ENCODE results near the gene DMKN.
A peak's percentile ranks its signal among the peaks of the same experiment; 100 is the strongest.

The DMKN gene

DNA sequence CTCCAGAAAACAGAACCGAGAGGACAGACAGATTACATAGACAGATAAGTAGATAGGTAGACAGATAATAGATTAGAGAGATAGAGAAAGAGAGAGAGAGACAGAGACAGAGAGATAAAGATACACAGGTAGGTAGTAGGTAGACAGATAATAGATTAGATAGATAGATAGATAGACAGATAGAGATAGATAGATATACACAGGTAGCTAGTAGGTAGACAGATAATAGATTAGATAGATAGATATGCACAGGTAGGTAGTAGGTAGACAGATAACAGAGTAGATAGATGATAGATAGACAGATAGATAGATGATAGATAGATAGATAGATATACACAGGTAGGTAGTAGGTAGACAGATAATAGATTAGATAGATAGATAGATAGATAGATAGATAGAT is 55.3 kb downstream of the DMKN start (continued):
- TF ChIP-seq, protein P1, sequence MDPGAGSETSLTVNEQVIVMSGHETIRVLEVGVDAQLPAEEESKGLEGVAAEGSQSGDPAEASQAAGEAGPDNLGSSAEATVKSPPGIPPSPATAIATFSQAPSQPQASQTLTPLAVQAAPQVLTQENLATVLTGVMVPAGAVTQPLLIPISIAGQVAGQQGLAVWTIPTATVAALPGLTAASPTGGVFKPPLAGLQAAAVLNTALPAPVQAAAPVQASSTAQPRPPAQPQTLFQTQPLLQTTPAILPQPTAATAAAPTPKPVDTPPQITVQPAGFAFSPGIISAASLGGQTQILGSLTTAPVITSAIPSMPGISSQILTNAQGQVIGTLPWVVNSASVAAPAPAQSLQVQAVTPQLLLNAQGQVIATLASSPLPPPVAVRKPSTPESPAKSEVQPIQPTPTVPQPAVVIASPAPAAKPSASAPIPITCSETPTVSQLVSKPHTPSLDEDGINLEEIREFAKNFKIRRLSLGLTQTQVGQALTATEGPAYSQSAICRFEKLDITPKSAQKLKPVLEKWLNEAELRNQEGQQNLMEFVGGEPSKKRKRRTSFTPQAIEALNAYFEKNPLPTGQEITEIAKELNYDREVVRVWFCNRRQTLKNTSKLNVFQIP (CRISPR knock-in tag; IDR thresholded peaks at IDR 0.05; ENCODE audit: borderline replicate concordance, low read depth) = no peak
- TF ChIP-seq ZC3H10 (CRISPR knock-in tag; IDR thresholded peaks at IDR 0.05) = no peak

DNA sequence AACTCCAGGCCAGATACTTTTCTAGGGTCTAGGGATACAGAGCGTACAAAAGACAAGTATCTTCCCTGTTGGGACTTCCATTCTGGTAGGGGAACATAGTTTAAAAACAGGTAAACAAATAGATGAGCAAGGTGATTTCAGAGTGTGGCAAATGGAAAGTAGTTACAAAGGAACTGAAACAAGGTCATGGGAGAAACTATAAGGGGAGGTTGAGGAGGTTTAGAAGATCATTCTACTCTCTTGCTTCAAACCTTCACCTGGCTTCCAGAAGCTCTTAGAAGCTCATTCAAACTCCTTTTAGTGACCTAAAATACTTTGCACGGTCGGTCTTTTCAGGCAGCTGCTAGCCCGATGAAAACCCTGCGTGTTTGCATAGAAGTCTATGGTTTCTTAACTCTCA is 56.3 kb downstream of the DMKN start:
- TF ChIP-seq OSR1 (CRISPR knock-in tag; IDR thresholded peaks at IDR 0.05) (no peak), TCF4 (CRISPR knock-in tag; IDR thresholded peaks at IDR 0.05; ENCODE audit: borderline replicate concordance) (no peak), PPARA (CRISPR knock-in tag; IDR thresholded peaks at IDR 0.05; ENCODE audit: borderline replicate concordance) (no peak), ESRRG (CRISPR knock-in tag; IDR thresholded peaks at IDR 0.05) (no peak), ARNTL (CRISPR knock-in tag; IDR thresholded peaks at IDR 0.05; ENCODE audit: borderline replicate concordance, low read depth) (no peak), ZNF565 (CRISPR knock-in tag; conservative IDR thresholded peaks at IDR 0.05; ENCODE audit: low read depth) (no peak), ZNF70 (CRISPR knock-in tag; IDR thresholded peaks at IDR 0.05) (no peak)
- TF ChIP-seq, protein P2, sequence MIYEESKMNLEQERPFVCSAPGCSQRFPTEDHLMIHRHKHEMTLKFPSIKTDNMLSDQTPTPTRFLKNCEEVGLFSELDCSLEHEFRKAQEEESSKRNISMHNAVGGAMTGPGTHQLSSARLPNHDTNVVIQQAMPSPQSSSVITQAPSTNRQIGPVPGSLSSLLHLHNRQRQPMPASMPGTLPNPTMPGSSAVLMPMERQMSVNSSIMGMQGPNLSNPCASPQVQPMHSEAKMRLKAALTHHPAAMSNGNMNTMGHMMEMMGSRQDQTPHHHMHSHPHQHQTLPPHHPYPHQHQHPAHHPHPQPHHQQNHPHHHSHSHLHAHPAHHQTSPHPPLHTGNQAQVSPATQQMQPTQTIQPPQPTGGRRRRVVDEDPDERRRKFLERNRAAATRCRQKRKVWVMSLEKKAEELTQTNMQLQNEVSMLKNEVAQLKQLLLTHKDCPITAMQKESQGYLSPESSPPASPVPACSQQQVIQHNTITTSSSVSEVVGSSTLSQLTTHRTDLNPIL (CRISPR knock-in tag; IDR thresholded peaks at IDR 0.05; ENCODE audit: low read depth) = no peak
- ATAC-seq = no peak

DNA sequence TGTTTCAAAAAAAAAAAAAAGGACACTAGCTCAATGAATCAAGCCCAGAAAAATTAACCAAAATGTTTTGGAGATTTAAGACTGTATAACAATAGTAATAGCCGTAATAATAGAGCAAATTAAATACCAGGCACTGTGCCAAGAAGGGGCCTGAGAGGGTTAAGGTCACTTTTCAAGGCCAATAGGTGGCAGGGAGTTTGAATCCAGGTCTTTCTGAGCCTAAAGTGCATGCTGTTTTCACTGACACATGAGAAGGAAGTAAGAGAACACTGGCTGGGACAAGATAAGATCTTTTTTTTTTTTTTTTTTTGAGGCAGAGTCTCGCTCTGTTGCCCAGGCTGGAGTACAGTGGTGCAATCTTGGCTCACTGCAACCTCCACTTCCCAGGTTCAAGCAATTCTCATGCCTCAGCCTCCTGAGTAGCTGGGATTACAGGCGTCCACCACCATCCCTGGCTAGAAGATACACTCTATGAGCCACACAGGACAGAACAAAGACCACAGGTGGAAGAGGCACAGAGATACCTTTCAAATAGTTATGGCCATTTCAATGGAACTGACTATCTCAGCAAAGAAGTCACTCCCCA is 57.7 kb downstream of the DMKN start:
- TF ChIP-seq ISL1 (CRISPR knock-in tag; IDR thresholded peaks at IDR 0.05) (no peak), ARNTL (CRISPR knock-in tag; IDR thresholded peaks at IDR 0.05; ENCODE audit: borderline replicate concordance, low read depth) (no peak), CSDC2 (CRISPR knock-in tag; IDR thresholded peaks at IDR 0.05) (no peak), ZNF8 (CRISPR knock-in tag; IDR thresholded peaks at IDR 0.05) (no peak), RARB (CRISPR knock-in tag; IDR thresholded peaks at IDR 0.05) (no peak), SNAI2 (CRISPR knock-in tag; IDR thresholded peaks at IDR 0.05) (no peak), PPARA (CRISPR knock-in tag; IDR thresholded peaks at IDR 0.05; ENCODE audit: borderline replicate concordance) (no peak), ZNF565 (CRISPR knock-in tag; conservative IDR thresholded peaks at IDR 0.05; ENCODE audit: low read depth) (no peak)
- TF ChIP-seq, protein P2 (CRISPR knock-in tag; IDR thresholded peaks at IDR 0.05; ENCODE audit: low read depth) = no peak
- no peak for ATAC-seq

DNA sequence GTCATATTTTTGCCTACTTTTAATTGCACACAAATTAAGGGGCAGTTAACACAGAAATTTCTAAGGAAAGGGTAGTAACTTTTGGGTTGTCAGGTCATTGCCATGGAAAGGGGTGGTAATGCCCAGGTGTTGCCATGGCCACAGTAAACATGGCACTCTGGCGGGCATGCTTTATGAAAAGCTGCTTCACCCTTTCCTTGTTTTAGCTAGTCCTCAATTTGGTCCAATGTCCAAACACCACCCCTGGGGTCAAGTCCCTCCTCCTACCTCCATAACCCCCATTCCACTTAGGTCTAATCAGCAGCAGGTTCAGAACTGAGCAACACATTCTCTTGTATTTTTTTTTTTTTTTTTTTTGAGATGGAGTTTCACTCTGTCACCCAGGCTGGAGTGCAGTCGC is 58.8 kb downstream of the DMKN start:
- no peak for TF ChIP-seq RARB (CRISPR knock-in tag; IDR thresholded peaks at IDR 0.05)
- TF ChIP-seq PPARA (CRISPR knock-in tag; IDR thresholded peaks at IDR 0.05; ENCODE audit: borderline replicate concordance) = no peak
- TF ChIP-seq ZC3H10 (CRISPR knock-in tag; IDR thresholded peaks at IDR 0.05) = no peak
- ATAC-seq = no peak

DNA sequence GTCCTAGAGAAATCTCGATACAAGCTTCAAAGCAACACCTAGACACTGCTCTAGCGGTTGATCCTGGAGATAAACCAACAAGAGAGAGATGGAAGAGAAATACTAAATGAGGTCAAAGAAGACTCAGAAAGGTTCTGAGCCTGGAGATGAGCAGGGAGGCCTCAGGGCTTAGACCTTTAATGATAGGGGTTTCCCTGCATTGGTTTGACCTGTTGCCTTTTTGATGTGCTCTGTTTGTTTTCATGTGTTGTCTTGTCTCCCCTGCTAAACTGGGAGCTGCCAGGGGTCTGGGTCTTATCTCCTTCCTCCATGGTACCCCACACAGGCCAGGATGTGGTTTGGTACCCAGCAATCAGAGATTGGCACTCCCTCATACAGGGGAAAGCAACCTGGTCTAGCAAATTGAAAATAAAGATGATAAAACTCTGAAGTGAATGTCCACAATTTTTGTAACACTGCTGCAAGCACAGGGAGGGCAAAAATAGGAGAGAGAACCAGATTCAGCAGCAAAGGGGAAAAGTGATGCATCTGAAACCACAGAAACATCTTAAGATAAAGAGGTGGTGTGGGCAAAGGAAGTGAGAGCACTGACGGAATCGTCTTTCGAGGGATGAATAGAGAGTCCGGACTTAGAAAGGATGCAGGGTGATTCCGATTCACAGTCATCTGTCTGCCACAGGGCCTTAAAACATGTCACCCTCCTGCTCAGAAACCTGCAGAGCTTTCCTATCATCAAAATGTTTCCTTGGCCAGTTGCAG is 61.9 kb downstream of the DMKN start:
- no peak for ATAC-seq
- TF ChIP-seq ZNF70 (CRISPR knock-in tag; IDR thresholded peaks at IDR 0.05) = peak; percentile 68; the same call in 1 of the 2 replicates
- TF ChIP-seq OSR1 (CRISPR knock-in tag; IDR thresholded peaks at IDR 0.05) = no peak

DNA sequence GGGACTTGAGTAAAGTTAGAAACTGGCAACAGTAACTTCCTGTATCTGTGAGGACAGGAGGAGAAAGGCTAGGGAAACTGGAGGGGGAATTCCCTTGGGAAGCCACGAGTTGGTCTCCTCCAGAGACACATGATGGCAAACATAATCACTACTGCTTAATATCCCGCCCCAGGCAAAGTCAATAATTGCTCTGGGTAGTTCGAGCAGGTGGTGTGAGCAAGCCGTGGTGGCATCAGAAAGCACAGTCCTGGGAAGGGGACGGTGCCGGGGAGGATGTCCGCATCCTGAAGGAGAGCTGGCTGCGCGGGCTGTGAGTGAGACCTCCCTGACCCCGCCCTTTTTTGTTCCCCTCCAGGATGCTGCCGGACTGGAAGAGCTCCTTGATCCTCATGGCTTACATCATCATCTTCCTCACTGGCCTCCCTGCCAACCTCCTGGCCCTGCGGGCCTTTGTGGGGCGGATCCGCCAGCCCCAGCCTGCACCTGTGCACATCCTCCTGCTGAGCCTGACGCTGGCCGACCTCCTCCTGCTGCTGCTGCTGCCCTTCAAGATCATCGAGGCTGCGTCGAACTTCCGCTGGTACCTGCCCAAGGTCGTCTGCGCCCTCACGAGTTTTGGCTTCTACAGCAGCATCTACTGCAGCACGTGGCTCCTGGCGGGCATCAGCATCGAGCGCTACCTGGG is 63.9 kb downstream of the DMKN start:
- no peak for ATAC-seq
- TF ChIP-seq TOX (CRISPR knock-in tag; IDR thresholded peaks at IDR 0.05; ENCODE audit: borderline replicate concordance) (no peak), BACH2 (CRISPR knock-in tag; IDR thresholded peaks at IDR 0.05; ENCODE audit: borderline replicate concordance) (no peak), ZNF8 (CRISPR knock-in tag; IDR thresholded peaks at IDR 0.05) (no peak), ZC3H10 (CRISPR knock-in tag; IDR thresholded peaks at IDR 0.05) (no peak), ZFP30 (CRISPR knock-in tag; IDR thresholded peaks at IDR 0.05) (no peak), OSR1 (CRISPR knock-in tag; IDR thresholded peaks at IDR 0.05) (no peak), ISL1 (CRISPR knock-in tag; IDR thresholded peaks at IDR 0.05) (no peak), GLIS3 (CRISPR knock-in tag; IDR thresholded peaks at IDR 0.05) (no peak), SNAI2 (CRISPR knock-in tag; IDR thresholded peaks at IDR 0.05) (no peak), PPARA (CRISPR knock-in tag; IDR thresholded peaks at IDR 0.05; ENCODE audit: borderline replicate concordance) (no peak), ZFP3 (CRISPR knock-in tag; IDR thresholded peaks at IDR 0.05) (no peak)
- TF ChIP-seq, protein P3, sequence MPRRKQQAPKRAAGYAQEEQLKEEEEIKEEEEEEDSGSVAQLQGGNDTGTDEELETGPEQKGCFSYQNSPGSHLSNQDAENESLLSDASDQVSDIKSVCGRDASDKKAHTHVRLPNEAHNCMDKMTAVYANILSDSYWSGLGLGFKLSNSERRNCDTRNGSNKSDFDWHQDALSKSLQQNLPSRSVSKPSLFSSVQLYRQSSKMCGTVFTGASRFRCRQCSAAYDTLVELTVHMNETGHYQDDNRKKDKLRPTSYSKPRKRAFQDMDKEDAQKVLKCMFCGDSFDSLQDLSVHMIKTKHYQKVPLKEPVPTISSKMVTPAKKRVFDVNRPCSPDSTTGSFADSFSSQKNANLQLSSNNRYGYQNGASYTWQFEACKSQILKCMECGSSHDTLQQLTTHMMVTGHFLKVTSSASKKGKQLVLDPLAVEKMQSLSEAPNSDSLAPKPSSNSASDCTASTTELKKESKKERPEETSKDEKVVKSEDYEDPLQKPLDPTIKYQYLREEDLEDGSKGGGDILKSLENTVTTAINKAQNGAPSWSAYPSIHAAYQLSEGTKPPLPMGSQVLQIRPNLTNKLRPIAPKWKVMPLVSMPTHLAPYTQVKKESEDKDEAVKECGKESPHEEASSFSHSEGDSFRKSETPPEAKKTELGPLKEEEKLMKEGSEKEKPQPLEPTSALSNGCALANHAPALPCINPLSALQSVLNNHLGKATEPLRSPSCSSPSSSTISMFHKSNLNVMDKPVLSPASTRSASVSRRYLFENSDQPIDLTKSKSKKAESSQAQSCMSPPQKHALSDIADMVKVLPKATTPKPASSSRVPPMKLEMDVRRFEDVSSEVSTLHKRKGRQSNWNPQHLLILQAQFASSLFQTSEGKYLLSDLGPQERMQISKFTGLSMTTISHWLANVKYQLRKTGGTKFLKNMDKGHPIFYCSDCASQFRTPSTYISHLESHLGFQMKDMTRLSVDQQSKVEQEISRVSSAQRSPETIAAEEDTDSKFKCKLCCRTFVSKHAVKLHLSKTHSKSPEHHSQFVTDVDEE (CRISPR knock-in tag; IDR thresholded peaks at IDR 0.05) = no peak
- TF ChIP-seq, protein P4, sequence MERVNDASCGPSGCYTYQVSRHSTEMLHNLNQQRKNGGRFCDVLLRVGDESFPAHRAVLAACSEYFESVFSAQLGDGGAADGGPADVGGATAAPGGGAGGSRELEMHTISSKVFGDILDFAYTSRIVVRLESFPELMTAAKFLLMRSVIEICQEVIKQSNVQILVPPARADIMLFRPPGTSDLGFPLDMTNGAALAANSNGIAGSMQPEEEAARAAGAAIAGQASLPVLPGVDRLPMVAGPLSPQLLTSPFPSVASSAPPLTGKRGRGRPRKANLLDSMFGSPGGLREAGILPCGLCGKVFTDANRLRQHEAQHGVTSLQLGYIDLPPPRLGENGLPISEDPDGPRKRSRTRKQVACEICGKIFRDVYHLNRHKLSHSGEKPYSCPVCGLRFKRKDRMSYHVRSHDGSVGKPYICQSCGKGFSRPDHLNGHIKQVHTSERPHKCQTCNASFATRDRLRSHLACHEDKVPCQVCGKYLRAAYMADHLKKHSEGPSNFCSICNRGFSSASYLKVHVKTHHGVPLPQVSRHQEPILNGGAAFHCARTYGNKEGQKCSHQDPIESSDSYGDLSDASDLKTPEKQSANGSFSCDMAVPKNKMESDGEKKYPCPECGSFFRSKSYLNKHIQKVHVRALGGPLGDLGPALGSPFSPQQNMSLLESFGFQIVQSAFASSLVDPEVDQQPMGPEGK (CRISPR knock-in tag; IDR thresholded peaks at IDR 0.05; ENCODE audit: borderline replicate concordance) = no peak

Measured in SK-N-SH treated with all-trans-retinoic acid at 6 μM for 48 hours (cell line).